ENCODE results near the gene ITGAE.

The ITGAE gene

DNA sequence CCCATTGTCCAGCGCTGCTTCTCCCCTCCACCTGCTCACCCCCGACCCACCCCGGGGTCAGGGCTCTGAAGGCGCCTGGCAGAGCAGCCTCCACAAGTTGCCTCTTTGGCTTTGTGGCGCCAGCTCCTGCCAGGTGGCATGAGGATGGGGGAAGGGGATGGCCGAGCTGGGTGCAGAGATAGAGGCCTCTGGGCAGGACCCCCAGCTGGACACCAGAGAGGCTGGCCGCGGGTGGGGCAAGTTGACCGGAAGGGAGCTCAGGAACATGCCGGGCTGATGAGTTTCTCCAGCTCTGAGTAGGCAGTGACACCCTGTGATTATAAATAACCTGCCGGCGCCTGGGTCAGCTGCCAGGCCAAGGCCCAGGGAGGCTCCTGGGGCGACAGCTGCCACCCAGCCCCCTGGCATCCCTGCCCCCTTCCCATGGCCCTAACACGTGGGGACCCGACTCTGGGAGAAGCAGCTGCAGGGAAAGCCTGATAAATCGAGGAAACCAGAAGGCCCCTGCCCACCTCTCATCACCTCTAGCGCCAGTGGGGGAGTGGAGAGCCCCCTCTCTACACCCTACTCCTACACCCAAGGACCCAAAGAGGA lies 105.8 kb downstream of the ITGAE start:
- DNase-seq (ENCODE audit: low read depth in 2 of 2) = no peak

DNA sequence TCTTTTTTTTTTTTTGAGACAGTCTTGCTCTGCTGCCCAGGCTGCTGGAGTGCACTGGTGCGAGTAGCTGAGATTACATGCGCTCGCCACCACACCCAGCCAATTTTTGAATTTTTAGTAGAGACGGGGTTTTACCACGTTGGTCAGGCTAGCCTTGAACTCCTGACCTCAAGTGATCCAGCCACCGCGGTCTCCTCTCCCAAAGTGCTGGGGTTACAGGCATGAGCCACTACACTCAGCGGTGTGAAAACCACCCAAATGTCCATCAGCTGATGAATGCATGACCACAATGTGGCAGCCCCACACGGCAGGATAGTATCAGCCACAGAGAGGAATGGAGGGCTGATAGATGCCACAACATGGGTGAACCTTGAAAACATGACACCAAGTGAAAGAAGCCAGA lies 107.2 kb downstream of the ITGAE start:
- peak in 1 of 2 donors; percentile 26 for DNase-seq (ENCODE audit: low read depth in 2 of 2)

DNA sequence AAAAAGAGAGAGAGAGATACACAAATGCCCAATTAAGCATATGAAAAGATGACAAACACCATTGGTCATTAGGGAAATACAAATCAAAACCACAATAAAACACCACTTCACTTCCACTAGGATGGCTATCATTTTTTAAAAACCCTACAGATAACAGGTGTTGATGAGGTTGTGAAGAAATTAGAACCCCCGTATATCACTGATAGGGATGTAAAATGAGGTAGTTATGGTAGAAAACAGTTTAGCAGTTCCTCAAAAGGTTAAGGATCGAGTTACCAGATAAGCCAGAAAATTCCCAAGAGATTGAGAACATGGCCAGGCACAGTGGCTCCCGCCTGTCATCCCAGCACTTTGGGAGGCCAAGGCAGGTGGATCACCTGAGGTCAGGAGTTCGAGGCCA lies 107.8 kb downstream of the ITGAE start:
- no peak for DNase-seq (ENCODE audit: low read depth in 2 of 2)

DNA sequence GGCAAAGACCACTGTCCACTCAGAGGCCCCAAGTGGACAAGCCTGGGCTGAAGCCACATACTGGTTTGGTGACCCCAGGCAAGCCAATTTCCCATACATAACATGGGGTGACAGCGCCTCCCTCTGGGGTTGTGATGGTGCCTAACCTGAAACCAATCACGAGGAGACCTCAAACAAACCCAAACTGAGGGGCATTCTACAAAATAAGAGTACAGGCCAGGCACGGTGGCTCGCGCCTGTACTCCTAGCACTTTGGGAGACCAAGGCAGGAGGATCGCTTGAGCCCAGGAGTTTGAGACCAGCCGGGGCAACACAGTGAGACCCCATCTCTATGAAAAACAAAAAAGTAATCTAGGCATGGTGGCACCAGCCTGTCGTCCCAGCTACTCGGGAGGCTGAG lies 108.6 kb downstream of the ITGAE start:
- no peak for DNase-seq (ENCODE audit: low read depth in 2 of 2)

DNA sequence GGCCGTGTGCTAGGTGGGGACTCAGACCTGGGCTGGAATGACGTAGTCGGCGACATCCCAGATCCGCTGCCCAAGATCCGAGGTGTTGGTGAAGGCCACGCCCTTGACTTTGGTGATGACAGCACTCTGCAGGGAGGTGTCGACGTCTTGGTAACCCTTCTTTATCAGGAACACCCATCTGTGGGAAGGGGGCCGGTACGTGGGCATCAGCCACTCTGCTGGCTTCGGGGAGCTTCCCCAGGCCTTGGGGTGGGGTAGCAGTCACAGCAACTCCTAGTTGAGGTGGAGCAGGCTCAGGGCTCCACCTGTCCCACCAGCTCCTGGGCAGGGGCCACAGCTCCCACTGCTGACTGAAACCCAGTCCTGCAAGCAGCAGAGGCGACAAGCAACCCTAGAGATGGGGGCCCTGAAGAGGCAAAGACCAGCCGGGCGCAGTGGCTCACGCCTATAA lies 109.3 kb downstream of the ITGAE start:
- DNase-seq (ENCODE audit: low read depth in 2 of 2) = no peak

DNA sequence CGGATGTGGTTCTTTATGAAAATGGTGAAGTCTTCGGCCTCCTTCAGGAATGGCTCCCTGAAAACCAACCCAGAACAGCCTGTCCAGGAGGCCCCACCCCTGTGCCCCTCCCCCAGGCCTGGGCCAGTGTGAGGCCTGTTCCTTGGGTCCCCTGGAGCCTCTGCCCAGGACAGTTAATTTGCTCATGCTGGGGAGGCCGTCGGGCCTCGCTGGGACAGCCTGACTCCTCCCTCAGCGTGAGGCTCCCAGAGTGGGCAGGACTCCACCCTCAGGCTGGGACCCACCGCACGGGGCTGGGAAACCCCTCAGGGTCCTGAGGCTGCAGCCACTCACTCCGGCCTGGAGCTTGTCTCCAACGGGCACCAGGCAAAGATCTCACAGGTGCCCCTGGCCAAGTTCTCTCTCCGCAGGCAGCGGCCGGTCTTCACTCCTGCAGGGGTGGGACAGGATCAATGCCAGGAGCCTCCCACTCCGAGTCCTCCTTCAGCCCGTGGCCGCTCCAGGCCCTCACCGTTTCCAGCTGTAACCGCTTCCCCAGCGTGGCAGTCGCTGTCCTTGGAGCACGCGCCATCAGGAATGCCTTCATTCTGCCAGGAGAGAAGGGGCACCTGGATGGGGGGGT lies 110.8 kb downstream of the ITGAE start:
- no peak for DNase-seq (ENCODE audit: low read depth in 2 of 2)

DNA sequence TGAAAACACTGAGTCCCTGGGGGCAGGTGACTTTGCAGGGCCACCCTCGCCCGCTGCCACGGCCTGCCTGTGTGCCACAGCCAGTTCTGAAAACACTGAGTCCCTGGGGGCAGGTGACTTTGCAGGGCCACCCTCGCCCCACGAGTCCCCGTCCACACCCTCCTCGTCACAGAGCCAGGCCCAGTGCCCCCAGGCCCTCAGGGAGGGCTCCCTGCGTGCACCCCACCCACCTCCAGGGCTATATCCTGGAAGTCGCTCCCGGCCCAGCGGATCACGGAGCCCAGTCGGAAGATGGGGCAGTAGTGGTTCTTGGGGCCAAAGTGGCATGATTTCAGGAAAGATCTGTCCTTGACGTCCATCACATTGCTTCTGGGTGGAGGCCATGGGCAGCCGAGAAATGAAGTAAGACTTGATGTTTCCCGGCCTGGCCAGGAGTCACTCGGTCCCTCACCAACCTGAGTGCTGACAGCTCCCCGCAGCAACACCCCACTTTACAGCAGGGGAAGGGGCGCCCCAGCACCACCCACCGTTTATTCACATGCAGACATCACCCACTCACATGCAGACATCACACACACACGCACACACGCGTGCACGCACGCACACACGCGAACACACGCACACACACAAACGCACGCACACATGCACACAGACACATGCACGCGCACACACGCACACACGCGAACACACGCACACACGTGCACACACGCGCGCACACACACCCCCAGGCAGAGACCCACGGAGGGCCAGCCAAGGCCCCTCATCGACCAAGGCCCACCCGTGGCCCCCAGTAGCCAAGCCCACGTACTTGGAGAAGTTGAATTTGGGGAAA lies 111.5 kb downstream of the ITGAE start:
- DNase-seq (ENCODE audit: low read depth in 2 of 2) = no peak

DNA sequence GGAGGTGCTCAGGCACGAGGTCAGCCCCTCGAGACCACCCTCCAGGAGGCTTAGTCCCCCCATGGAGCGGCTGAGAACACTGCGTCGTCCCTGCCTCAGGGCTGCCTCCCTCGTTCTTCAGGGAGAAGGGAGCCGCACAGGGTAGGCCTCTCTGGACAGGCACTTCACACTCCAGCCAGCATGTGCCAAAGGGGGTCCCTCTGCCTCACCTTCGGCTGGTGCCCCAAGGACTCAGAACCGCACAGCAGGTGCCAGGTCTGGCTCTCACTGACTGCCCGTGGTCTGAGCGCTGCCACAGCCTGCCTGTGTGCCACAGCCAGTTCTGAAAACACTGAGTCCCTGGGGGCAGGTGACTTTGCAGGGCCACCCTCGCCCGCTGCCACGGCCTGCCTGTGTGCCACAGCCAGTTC lies 112.1 kb downstream of the ITGAE start:
- no peak for DNase-seq (ENCODE audit: low read depth in 2 of 2)

DNA sequence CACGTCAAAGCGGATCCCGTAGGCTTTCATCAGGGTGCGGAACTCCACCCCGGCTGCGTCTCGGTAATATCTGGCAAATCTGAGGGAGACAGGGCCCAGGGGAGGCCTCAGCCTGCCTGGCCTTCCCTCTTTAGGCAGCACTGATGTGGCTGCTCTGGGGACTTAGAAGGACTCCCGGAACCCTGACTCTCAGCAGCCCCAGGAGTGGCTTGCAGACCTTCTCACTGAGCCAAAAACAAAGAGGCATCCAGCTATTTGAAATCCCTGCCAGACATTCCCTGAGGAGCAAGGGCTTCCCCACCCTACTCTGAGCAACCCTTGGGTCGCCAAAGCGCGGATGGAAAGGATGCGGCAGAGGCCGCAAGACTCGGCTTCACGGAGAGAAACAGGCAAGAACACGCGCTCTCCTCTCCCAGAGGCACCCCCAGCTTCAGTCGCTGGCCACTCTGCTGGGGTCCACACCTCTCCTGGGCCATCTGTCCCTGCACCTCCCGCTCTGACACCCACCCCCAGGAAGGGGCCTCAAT lies 112.9 kb downstream of the ITGAE start:
- no peak for DNase-seq (ENCODE audit: low read depth in 2 of 2)

DNA sequence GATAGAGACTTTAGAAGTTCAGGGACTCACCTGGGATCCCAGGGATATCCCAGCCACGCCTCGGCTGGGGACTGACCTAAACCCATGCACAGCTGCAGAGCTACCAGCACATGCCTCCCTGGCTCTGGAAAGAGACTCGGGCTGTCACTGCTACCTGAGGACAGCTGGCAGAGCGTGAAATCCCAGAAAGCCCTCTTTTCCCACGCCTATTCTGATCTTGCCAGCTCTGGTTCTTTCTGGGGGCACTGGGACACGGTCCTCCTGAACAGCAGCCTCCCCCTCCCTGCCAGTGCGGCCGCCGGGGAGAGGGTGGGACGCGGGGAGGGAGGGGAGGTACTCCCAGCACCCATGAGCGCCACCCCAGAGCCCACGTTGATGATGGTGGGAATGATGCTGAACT lies 115.8 kb downstream of the ITGAE start:
- DNase-seq (ENCODE audit: low read depth in 2 of 2) = no peak

DNA sequence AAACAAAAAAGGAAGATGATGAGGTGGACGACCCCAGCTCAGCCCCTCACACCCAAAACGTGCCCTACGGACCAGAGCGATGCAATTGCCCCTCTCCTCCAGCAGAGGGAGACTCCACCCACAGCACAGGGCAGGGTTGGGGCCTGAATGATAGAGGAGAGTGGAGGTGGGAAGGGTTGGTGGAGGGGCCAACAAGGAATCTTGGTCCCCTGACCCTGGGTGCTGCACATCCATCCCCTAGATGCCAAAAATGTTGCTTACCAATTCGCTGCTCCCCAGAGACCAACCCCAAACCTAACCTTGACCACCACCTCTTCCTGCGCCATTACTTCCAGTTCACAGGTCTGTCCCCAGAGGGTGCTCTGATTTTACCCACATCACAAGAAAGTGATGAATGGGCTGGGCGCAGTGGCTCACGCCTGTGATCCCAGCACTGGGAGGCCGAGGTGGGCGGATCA lies 117.9 kb downstream of the ITGAE start:
- DNase-seq (ENCODE audit: low read depth in 2 of 2) = peak; percentile 37 to 53

DNA sequence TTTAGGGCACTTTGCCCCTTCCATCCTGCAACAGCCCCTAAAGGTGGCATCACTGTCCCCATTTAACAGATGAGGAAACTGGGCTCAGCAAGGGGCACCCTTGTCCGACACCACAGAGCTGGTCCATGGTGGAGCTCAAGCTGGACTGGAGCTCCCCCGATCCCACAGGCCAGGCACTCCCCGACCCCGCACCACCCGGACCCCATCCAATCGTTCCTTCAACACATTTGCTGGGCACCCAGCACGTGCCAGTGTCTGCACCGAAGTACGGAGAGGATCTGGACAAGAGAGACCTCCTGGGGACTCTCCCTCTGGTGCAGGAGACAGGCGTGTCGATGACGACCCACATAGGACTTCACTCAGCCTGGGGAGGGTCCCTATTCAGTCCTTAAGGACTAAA lies 119.0 kb downstream of the ITGAE start:
- DNase-seq (ENCODE audit: low read depth in 2 of 2) = no peak

DNA sequence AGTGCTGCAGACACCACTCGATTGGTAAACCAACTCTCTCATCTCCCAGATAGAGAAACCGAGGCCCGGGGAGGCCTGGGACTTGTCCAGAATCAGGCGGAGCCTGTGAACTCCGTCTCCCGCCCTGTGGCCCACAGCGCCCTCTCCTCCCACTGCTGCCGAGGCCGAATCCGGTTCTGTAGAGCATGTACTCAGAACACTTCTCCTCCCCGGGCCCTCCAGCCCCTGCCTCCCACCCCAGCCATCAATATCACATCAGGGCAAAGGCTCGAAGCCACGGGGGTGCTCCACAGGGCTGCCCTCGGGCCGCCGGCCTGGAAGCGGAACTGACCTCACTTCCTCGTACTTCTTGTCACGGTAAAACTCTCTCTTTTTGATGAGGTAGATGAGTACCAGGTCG lies 119.4 kb downstream of the ITGAE start:
- DNase-seq (ENCODE audit: low read depth in 2 of 2) = no peak

DNA sequence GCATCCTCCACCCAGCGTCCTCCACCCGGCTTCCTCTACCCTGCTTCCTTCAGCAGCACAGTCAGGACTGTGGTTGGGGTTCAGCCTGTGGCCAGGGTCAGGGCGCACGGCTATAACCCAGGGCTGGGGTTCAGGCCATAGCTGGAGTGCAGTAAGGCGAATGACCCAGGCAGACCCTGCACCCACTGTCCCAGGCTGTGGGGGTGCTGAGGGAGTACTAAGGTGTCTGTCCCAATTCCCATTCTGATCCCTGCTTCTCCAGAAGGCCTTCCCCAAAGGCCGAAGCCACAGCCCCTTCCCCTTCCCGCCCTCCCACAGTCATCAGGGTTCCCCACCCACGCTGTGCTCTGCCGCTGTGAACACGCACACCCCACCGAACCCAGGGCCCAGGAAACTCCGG lies 119.9 kb downstream of the ITGAE start:
- no peak for DNase-seq (ENCODE audit: low read depth in 2 of 2)

DNA sequence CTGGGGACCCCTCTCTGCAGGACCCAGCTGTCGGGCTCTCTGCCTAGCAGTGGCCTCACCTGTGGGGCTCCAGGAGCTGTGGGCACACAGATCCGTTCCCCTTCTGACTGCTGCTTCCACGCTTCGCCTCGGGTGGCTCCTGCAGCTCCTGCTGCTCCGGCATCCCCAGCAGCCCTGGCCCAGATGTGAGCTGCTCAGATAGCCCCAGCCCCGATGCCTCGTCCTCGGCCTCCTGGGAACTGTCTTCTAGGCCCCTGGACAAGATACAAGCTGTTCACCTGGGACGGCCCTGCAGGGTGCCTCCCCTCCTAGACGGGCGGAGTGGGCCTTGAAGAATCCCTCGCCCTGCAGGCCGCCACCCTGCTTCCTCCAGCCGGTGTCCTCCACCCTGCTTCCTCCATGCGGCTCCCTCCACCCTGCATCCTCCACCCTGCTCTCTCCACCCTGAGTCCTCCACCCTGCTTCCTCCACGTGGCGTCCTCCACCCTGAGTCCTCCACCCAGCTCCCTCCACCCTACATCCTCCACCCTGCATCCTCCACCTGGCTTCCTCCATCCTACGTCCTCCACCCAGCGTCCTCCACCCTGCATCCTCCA lies 121.4 kb downstream of the ITGAE start:
- DNase-seq (ENCODE audit: low read depth in 2 of 2) = no peak

DNA sequence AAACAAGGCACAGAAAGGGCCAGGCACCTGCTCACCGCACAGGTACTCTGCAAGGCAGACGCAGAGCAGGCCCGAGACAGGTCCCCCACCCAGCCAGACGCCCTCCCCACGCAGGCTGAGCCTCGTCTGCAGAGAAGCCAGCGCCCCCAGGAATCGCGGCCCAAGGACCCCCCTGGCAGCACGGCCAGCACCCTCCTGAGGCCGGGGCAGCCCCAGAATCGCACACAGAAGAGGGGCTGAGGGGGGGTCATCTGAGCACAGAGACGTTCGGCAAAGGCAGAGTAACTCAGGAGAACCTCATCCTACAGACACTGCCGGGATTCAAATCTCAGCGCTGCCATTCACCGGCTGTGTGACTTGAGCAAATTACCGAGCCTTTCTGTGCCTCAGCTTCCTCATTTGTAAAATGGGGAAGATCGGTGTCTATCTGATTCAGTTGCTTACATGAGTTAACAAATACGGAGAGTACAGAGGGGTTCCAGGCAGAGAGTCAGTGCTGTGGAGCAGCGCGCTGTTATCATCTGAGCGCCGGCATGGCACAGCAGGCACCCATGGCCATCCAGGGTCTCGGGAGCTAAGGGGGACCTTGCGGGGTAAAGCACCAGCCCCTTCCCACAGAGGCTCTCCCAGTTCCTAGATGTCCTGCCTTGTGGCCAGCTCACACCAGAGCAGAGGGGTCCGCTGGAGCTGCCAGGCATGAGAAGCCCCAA lies 122.0 kb downstream of the ITGAE start:
- no peak for DNase-seq (ENCODE audit: low read depth in 2 of 2)

DNA sequence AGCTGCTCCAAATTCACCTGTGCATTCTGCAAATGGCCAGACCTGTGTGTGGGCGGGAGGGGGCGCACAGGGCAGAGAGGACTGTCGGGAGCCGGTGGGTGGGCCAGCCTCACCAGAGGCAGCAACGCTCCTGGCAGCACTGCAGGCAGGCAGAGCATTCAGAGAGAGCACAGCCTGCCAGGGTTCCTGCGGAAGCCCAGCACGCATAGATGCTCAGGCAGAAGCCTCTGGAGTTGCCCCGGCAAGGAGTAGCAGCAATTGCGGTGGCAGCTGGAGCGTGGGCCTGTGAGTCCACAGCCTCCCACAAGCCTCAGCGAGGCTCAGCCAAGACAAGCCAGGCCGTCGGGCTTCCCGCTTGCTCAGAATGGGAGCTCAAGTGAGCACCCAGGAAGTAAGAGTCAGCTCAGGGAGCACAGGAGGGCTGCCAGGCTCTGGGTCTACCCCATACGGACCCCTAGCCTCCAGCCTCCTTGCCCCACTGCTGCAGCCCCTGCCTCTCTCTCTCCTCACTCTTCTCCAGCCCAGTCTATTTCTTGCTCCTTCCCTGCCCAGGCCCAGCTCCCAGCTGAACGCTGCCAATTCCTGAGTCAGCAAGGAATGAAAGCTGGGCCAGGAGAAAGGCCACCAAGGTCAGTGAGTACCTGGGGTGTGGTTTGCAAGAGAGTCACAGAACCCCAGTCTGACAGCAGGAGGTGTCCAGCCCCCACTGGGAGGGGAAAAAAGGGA lies 122.7 kb downstream of the ITGAE start:
- DNase-seq (ENCODE audit: low read depth in 2 of 2) = no peak

DNA sequence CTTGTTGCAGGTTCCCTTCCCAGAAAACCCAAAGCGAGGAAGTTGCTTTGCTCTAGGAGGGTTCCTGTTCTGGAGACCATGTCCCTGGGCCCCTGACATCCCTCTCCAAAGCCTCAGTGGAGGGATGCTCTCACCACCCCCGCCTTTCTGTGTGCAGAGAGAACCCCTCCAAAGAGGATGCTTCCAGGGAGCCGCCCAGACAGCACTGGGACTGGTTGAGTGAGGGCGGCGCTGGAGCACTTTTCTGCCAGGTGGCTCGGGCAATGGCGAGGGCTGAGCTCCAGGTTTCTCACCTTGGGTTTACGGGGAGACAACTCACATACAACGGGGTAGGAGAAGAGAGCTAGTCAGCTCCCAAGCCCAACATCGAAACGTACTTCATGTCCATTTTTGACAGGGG lies 125.1 kb downstream of the ITGAE start:
- no peak for DNase-seq (ENCODE audit: low read depth in 2 of 2)

DNA sequence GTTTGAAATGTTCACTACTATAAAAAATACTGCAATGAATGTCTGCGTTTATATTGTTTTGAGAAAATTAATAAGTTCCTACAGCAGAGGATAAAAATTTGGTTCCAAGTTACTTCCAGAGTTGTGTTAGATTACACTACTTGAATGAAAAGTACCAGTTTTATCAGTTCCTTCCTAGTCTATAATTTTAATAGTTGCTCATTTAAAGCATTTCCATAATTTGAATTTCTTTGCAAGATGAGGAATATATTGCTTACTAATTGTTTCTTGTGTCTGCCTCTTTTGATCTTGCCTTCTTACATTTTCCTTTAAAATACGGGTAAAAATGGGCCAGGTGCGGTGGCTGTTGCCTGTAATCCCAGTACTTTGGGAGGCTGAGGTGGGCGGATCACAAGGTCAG lies 128.4 kb downstream of the ITGAE start:
- no peak for DNase-seq (ENCODE audit: low read depth in 2 of 2)

DNA sequence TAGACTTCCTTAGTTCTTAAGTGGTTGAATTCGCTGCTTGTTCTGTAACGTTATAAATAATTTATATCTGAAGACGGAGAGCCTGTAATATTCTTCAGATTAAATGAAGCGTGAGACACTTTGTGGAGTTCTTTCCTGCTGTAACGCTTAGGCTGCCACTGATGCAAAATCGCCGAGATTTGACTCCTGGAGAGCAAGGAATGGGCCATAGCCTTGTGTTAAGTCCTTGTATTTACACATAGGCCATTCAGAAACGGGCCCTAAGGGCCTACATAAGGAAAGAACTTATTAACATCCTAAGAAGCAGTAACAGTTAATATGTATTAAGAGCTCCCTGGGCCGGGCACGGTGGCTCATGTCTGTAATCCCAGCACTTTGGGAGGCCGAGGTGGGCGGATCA lies 131.4 kb downstream of the ITGAE start:
- DNase-seq (ENCODE audit: low read depth in 2 of 2) = no peak

DNA sequence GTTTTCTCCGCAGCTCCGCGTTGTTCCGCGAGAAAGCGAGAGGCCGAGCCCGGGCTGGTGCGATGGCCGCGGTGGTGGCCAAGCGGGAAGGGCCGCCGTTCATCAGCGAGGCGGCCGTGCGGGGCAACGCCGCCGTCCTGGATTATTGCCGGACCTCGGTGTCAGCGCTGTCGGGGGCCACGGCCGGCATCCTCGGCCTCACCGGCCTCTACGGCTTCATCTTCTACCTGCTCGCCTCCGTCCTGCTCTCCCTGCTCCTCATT lies 132.0 kb downstream of the ITGAE start:
- no peak for DNase-seq (ENCODE audit: low read depth in 2 of 2)
